Endothelial cell of umbilical vein (primary cell): ENCODE data around the gene CAMK2B. TPM values are rescaled to one million over a fixed set of nuclear protein-coding genes. Genes with fewer than 3 reads are reported as not detected.

Experiments used
- BruUV-seq: library from RNA; stranded (reverse); fragments of 400-500 nt; replicated peaks from 2 replicates; lab custom pipeline; 2021; lab: Mats Ljungman, UMichigan
- CTCF ChIA-PET: fragments of 300-600, 350-600 bp; sonication (Branson Sonifier 250); formaldehyde crosslinking; loops from one replicate; lab custom pipeline; 2021; ENCODE audit warnings: antibody characterized with exemption, inconsistent platforms; lab: Charles Lee
- POLR2A ChIA-PET: fragments of 300-600, 350-600 bp; sonication (Branson Sonifier 250); formaldehyde crosslinking; loops from one replicate; lab custom pipeline; 2021; ENCODE audit warnings: antibody characterized with exemption, inconsistent platforms; lab: Charles Lee
- DNase-seq: peaks from one replicate; pipeline ENCODE4 v3.0.0-alpha.2; 2011; ENCODE audit warnings: low read depth, low spot score
- FAIRE-seq: peaks from 2 replicates; lab custom pipeline; 2011; peaks lifted over from hg19 to GRCh38; lab: Jason Lieb, UNC
- H2AFZ ChIP-seq: 2 replicates; pipeline ENCODE4 v1.6.0; 2012; ENCODE audit warnings: low read depth, low read length, control low read depth, inconsistent platforms
- H3K27ac ChIP-seq: 2 replicates; pipeline ENCODE4 v1.5.1; 2011; ENCODE audit warnings: low read depth, mild to moderate bottlenecking, control low read depth, low read length, moderate library complexity; ENCODE audit not compliant: insufficient read depth
- H3K27me3 ChIP-seq, 2 experiments: 2 replicates each; pipeline versions ENCODE4 v1.6.0 to v1.6.1; 2011; ENCODE audit warnings: low read length in 2 of 2, mixed read lengths in 1 of 2; ENCODE audit not compliant: control insufficient read depth in 2 of 2, insufficient read depth in 2 of 2
- H3K36me3 ChIP-seq, 2 experiments: 2 replicates in 1 of 2; 3 replicates in 1 of 2; pipeline ENCODE4 v1.5.1; 2011; ENCODE audit warnings: low read length in 2 of 2, mild to moderate bottlenecking in 1 of 2, moderate library complexity in 1 of 2; ENCODE audit not compliant: control insufficient read depth in 2 of 2, insufficient read depth in 2 of 2; ENCODE audit errors: extremely low read depth in 1 of 2
- H3K4me1 ChIP-seq: 3 replicates; pipeline ENCODE4 v1.5.1; 2011; ENCODE audit warnings: mild to moderate bottlenecking, low read length; ENCODE audit not compliant: control insufficient read depth, insufficient read depth; ENCODE audit errors: extremely low read depth
- H3K4me2 ChIP-seq: 2 replicates; pipeline ENCODE4 v1.6.1; 2011; ENCODE audit warnings: low read length, control low read depth, mixed read lengths; ENCODE audit not compliant: insufficient read depth
- H3K4me3 ChIP-seq, 3 experiments: fragments of 200-600 bp in 1 of 3; sonication (generic), shearing (Covaris generic) in 1 of 3; replicated peaks in 1 of 3; 2 replicates each; pipeline ENCODE4 v1.5.1; 2011 to 2016; ENCODE audit warnings: control low read depth in 3 of 3, low read length in 3 of 3, mild to moderate bottlenecking in 2 of 3, inconsistent platforms in 1 of 3, low read depth in 1 of 3, moderate library complexity in 1 of 3; ENCODE audit not compliant: insufficient read depth in 1 of 3
- H3K79me2 ChIP-seq: 2 replicates; pipeline ENCODE4 v1.6.0; 2012; ENCODE audit warnings: low read length, inconsistent platforms; ENCODE audit not compliant: control insufficient read depth, insufficient read depth
- H3K9ac ChIP-seq: replicated peaks from 2 replicates; pipeline ENCODE3; 2011; ENCODE audit warnings: low read length, control low read depth; ENCODE audit not compliant: insufficient read depth; ENCODE audit errors: extremely low read depth
- H3K9me1 ChIP-seq: replicated peaks from 3 replicates; pipeline ENCODE4 v1.6.0; 2011; ENCODE audit warnings: mild to moderate bottlenecking, low read length; ENCODE audit not compliant: control insufficient read depth, insufficient read depth; ENCODE audit errors: extremely low read depth
- H3K9me3 ChIP-seq: replicated peaks from 2 replicates; pipeline ENCODE4 v1.5.1; 2012; ENCODE audit warnings: low read length, inconsistent platforms; ENCODE audit not compliant: control insufficient read depth, insufficient read depth
- H4K20me1 ChIP-seq: replicated peaks from 2 replicates; pipeline ENCODE3; 2011; ENCODE audit warnings: mild to moderate bottlenecking, low read length; ENCODE audit not compliant: control insufficient read depth, insufficient read depth; ENCODE audit errors: extremely low read depth
- CTCF ChIP-seq, 2 donors: IDR thresholded peaks; 1 replicate in 1 of 2; 2 replicates in 1 of 2; pipeline ENCODE4 v1.5.1; 2011; ENCODE audit warnings: low read length in 2 of 2, mild to moderate bottlenecking in 2 of 2, moderate library complexity in 2 of 2, control low read depth in 1 of 2, inconsistent platforms in 1 of 2, low read depth in 1 of 2; ENCODE audit not compliant: insufficient read depth in 1 of 2; ENCODE audit errors: extremely low read depth in 1 of 2
- EZH2 ChIP-seq: IDR thresholded peaks from 2 replicates; pipeline ENCODE4 v1.6.1; 2012; ENCODE audit warnings: borderline replicate concordance, low read depth, mild to moderate bottlenecking, moderate library complexity, low read length, inconsistent platforms; ENCODE audit not compliant: severe bottlenecking
- JUN ChIP-seq: IDR thresholded peaks from 2 replicates; pipeline ENCODE4 v1.6.1; 2011; ENCODE audit warnings: borderline replicate concordance, low read depth; ENCODE audit not compliant: insufficient read length, insufficient read depth
- MAX ChIP-seq: IDR thresholded peaks from 2 replicates; pipeline ENCODE4 v1.6.1; 2011; ENCODE audit not compliant: insufficient read depth, insufficient read length
- MYC ChIP-seq: IDR thresholded peaks from one replicate; pipeline ENCODE4 v1.6.1; 2011; ENCODE audit warnings: mild to moderate bottlenecking, low read depth, low read length
- POLR2A ChIP-seq: IDR thresholded peaks from 2 replicates; pipeline ENCODE4 v1.6.1; 2012; ENCODE audit warnings: low read depth, mild to moderate bottlenecking, control low read depth, low read length
- dilution Hi-C: fragments of 300-500 bp; cut with MboI; formaldehyde crosslinking; loops from one replicate; pipeline ENCODE4 v1.15.0; 2019; ENCODE audit warnings: low sequenced_read_pairs; ENCODE audit not compliant: extremely low pct_ligation_motif_present
- intact Hi-C: fragments of 100-400 bp; cut with micrococcal nuclease; formaldehyde crosslinking; loops from one replicate; pipeline ENCODE4 v1.10.0; 2022
- polyA plus RNA-seq, 4 experiments: library from polyadenylated mRNA; depleted of rRNA in 3 of 4; stranded (reverse) in 3 of 4; unstranded in 1 of 4; fragments of >200 nt; gene quantifications; 2 replicates each; pipeline versions ENCODE4 v1.2.1 to v1.2.3, GENCODE V29; 2011 to 2012; ENCODE audit warnings: missing spikeins in 1 of 4
- total RNA-seq: library from RNA; stranded (reverse); gene quantifications from 2 replicates; pipeline ENCODE4 v1.2.3, GENCODE V29; 2021

The CAMK2B gene
- total and polyA plus RNA-seq, 2 donors (not counting 3 experiments of a cell fraction or from before 2014, with no cell fraction given) = 0.57 to 1.6 TPM

GRCh38 chr7:44167920-44168319 is 157.5 kb downstream of the CAMK2B start:
- H3K4me2 ChIP-seq = no peak overlapping the region
- H3K9ac ChIP-seq = no peak overlapping the region
- DNase-seq (no peak), FAIRE-seq (no peak)
- no peaks in the 10 kb centered on the region for H3K9me3 ChIP-seq
- peaks cover 16 to 28% of the 10 kb centered on the region in 2 experiments for H3K27me3 ChIP-seq
- no peak overlapping the region for H3K27ac ChIP-seq
- no peak overlapping the region for H2AFZ ChIP-seq
- intact Hi-C loops = no loop called here
- CTCF ChIA-PET = interaction anchor here (0.9 kb wide), 1 partner anchor 28 kb away, joined by 4 read pairs; no protein-coding TSS in a partner anchor
- POLR2A ChIA-PET = interaction anchor here (0.7 kb wide), 1 partner anchor 414 kb away, joined by 3 read pairs; the partner anchor contains the start of gene TMED4
- H3K4me1 ChIP-seq = no peaks in the 10 kb centered on the region
- dilution Hi-C loops = no loop called here
- H3K4me3 ChIP-seq = no peak overlapping the region
- TF ChIP-seq EZH2 (no peak), CTCF (IDR thresholded peaks at IDR 0.05; ENCODE audit: extremely low read depth in 1 of 2, insufficient read depth in 1 of 2, low read depth in 1 of 2, low read length in 2 of 2) (no peak), MAX (no peak), MYC (no peak), JUN (no peak), POLR2A (no peak)
- BruUV-seq = no TSS peak
- H3K9me1 ChIP-seq = no peaks in the 10 kb centered on the region
- no peaks in the 10 kb centered on the region for H4K20me1 ChIP-seq
- H3K36me3 ChIP-seq = no peaks in the 10 kb centered on the region
- no peaks in the 10 kb centered on the region for H3K79me2 ChIP-seq

Other genes with a start within 250 kb of the CAMK2B start
- gene POLM, start 243.1 kb downstream of the CAMK2B start, total RNA-seq = 14.6 and 20.0 TPM in 2 replicates
- gene POLM, start 243.1 kb downstream of the CAMK2B start, polyA plus RNA-seq = 10.5 and 12.4 TPM in 2 replicates
- 47.7 and 48.0 TPM in 2 replicates for gene AEBP1, start 221.2 kb downstream of the CAMK2B start, total RNA-seq
- 20.6 and 23.2 TPM in 2 replicates for gene AEBP1, start 221.2 kb downstream of the CAMK2B start, polyA plus RNA-seq
- gene POLD2, start 202.0 kb downstream of the CAMK2B start, total RNA-seq = 96.5 and 106 TPM in 2 replicates
- 122 and 137 TPM in 2 replicates for gene POLD2, start 202.0 kb downstream of the CAMK2B start, polyA plus RNA-seq
- not detected in 2 replicates for gene MYL7, start 184.3 kb downstream of the CAMK2B start, total RNA-seq
- gene MYL7, start 184.3 kb downstream of the CAMK2B start, polyA plus RNA-seq = not detected in 2 replicates
- gene GCK, start 136.2 kb downstream of the CAMK2B start, total RNA-seq = 0.32 and 0.51 TPM in 2 replicates
- gene GCK, start 136.2 kb downstream of the CAMK2B start, polyA plus RNA-seq = 0.13 and 0.17 TPM in 2 replicates
- gene YKT6, start 124.6 kb downstream of the CAMK2B start, total RNA-seq = 117 and 120 TPM in 2 replicates
- 110 and 117 TPM in 2 replicates for gene YKT6, start 124.6 kb downstream of the CAMK2B start, polyA plus RNA-seq
- gene NUDCD3, start 165.1 kb upstream of the CAMK2B start, total RNA-seq = 117 and 137 TPM in 2 replicates
- 39.4 and 50.6 TPM in 2 replicates for gene NUDCD3, start 165.1 kb upstream of the CAMK2B start, polyA plus RNA-seq
- gene NPC1L1, start 215.7 kb upstream of the CAMK2B start, total RNA-seq = not detected in 2 replicates
- gene NPC1L1, start 215.7 kb upstream of the CAMK2B start, polyA plus RNA-seq = not detected in 2 replicates
- gene DDX56, start 248.3 kb upstream of the CAMK2B start, total RNA-seq = 93.4 and 96.6 TPM in 2 replicates
- 94.7 and 102 TPM in 2 replicates for gene DDX56, start 248.3 kb upstream of the CAMK2B start, polyA plus RNA-seq